NCI-H2081 treated with DMSO at 0.1 percent for 48 hours (cell line): Measurements from ENCODE around the gene MAPK6.
"Not testable (repeated sequence)": the region's sequence is repeated elsewhere in the genome, so short reads cannot be mapped to it uniquely, and the experiment has no call there.

Source experiments
- DNase-seq: peaks from one replicate; lab custom pipeline; 2025; lab: John Stamatoyannopoulos, UW

MAPK6 gene

DNA sequence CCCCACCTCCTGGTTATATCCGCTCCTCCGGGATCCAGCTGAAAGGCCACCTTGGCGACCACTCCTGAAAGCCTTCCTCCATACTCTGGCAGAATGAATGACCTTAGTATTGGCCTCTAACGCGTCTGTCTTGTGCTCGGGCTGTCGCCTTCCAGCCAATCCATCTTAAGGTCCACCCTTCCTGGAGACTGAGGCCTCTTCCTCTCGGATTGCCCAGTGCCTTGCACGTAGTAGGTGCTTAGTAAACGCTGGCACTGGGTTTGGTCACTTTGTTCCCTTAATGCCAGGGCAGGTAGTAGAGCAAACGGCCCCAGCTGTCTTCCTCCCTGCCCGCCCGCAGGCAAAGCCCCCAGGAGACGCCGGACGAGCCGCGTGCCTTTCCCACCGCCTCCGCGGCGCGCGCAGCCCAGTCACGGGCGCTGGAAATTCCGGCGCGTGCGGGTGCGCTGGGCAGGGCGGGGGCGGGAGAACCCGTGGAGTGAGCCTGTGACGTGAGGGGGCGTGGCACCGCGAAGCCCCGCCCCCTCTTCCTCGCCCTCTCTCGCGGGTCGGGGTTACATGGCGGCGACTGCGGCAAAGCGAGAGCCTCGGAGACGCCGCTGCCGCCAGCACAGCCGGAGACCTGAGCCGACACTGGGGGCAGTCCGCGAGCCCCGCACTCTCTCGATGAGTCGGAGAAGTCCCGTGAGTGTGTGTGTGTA lies at the start of gene MAPK6:
Gene MAPK6 (plus strand): TSS at position 527 of the 701 bp plus-strand sequence. CDS start 27,242 bp downstream, outside the sequence.
- peak; percentile 36 for DNase-seq

- no peak for DNase-seq
Observed at GRCh38 chr15:51969728-51970127, 49.3 kb upstream of the MAPK6 start.

DNA sequence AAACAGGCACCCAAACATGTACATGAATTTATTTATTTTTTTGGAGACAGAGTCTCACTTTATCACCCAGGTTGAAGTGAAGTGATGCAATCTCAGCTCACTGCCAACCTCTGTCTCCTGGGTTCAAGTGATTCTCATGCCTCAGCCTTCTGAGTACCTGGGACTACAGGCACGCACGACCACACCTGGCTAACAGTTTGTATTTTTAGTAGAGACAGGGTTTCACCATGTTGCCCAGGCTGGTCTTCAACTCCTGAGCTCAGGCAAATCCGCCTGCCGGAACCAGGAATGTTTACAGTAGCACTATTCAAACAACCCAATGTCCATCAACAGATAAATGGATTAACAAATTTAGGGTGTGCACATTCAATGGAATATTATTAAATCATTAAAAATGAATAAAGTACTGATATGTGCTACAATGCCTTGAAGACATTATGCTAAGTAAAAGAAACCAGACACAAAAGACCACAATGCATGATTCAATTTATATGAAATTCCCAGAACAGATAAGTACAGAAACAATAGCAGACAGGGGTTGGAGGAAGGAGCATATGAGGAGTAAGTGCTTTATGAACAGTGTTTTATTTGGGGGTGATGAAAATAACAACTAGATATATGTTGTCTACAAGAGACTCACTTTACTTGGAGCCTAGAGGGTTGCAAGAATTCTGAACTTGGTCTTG lies 48.7 kb upstream of the MAPK6 start:
- DNase-seq: no peak

GRCh38 chr15:51971032-51971374 lies 48.0 kb upstream of the MAPK6 start:
- DNase-seq: no peak

DNA sequence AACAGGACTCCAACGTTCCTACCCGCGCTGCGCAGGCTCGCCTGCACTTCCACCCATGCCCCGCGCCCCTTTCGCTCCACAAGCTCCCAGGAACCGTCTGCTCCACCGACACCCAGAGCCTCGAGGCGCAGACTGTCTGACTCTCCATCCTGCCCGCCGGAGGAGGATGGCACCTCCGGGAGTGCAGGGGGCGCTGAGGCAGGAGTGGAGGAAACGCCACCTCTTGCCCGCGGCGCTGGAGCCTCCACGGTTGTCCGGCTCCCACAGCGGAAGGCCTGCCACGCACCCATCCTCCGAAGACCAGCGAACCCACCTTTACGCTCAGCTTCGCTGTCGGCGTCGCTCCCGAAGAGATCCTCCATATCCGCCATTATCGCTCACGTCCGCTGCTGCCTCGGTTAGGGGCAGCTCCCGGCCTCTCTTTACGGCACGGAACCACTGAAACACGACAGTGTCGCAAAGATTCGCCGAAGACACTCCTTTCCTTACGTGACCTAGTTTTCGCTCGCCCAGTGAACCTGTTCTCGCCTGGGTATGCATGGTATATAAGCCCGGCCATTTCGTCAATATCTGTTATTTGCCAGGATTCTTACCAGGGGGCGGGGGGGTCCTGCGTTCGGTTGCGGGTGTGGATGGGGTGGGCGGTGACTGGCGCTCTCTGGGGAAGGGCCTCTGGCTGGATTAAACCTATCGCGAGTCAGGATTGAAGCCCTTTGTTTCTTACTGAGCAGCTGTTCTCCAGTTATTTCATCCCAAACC lies 47.5 kb upstream of the MAPK6 start, which contains the start of gene LEO1:
Gene LEO1 (minus strand): TSS at position 404 of the 759 bp plus-strand sequence. CDS start 33 bp downstream, at position 371.
- peak; percentile 89 for DNase-seq

DNA sequence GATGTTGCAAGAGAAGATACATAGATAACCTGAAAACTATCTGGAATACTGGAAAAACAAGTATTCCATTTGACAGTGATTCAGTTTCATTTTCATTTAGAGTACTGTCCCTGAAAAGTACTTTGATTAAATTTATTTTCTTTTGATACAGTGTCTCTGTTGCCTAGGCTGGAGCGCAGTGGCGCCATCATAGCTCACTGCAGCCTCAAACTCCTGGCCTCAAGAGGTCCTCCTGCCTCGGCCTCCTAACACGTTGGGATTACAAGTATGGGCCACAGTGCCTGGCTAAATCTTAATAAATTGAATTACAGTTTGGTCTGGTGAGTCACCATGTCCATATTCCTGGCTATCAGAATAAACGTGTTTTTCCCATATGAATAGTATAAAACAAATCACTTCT lies 45.8 kb upstream of the MAPK6 start:
- no peak for DNase-seq

DNA sequence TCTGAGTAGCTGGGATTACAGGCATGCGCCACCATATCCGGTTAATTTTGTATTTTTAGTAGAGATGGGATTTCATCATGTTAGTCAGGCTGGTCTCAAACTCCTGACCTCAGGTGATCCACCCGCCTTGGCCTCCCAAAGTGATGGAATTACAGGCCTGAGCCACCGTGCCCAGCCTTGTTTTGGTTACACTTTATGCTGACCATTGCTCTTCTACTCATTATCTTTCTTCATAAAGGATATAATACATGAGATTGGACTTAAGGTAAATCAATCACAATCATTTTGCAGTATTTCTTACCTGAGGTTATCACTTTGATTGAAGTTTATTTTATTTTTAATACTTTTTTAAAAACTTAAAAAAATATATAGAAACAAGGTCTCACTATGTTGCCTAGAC lies 45.2 kb upstream of the MAPK6 start:
- DNase-seq: no peak

DNA sequence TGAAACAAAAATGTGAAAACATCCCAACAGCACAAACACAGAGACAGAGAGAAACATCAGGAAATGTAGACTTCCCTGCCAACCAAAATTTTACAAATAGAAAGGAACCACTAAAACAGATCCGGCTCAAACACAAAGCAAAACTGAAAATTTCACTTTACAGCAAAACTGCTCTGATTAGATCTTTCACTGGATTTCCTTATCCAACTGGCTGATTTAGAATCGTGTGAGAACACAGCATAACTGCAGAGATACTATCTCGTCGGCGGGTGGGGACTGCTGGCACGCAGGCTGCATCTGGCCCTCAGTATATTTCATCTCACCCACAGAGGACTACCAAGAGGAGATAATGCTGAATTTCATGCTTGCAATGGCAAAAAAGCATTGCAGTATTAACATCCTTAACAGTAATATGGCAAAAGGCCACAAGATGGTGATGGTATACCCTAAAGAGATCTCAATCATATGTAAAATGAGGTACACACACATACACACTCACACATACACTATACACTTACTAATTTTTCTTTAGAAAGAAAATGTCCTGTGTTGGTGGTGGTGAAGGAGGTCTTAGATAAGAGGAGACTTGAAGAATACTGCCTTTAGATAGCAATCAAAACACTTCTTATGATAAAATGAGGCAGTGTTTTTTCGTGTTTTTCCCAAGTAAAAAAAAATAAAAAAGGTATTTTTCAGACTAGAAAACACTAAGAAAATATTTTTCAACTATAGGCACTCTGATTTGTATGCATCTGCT lies 36.8 kb upstream of the MAPK6 start:
- no peak for DNase-seq

DNA sequence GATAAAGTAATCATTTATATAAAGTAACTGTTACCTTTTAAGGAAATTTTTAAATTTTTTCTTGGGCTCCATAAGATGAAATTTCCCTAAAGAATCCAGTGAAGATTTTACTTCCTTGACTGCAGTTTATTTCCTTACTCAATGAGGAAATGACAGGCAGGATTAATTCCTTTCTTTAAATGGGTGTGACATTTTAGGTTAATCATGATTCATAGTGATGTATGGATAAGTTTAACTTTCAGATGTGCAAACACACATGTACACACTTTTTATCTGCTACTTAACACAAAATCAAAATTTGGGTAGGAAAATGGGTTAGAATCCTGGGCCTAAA lies 36.3 kb upstream of the MAPK6 start:
- DNase-seq: no peak

DNA sequence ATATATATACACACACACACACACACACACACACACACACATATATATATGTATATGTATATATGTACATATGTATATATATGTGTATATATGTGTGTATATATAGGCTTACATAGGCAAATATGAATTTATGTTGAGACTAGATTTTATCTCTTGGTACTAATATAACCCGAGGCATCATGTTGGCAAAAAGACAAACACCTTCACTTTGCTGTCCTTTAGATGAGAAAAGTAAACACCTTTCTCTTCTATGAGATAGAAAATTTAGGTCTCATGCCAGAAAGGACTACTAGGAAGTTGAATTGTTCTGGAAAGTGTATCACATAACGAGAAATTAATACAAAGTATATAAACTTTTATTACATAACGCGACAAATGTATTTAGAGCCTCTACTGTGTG lies 27.9 kb upstream of the MAPK6 start:
- no peak for DNase-seq

- no peak for DNase-seq
Observed at GRCh38 chr15:51992953-51993352, 26.1 kb upstream of the MAPK6 start.

GRCh38 chr15:52002351-52002750 lies 16.7 kb upstream of the MAPK6 start:
- no peak for DNase-seq

DNA sequence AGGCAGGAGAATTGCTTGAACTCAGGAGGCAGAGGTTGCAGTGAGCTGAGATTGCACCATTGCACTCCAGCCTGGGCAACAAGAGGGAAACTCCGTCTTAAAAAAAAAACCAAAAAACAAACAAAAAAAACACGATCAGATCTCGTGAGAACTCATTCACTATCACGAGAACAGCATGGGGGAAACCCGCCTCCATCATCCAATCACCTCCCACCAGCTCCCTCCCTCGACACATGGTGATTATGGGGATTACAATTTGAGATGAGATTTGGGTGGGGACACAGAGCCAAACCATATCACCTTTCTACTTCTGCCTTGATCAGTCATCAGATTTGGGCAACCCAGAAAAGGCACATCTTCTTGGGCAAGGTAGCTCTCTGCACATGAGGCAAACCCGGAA lies 15.9 kb upstream of the MAPK6 start:
- not testable (repeated sequence) for DNase-seq

- no peak for DNase-seq
Observed at GRCh38 chr15:52003710-52004109, 15.3 kb upstream of the MAPK6 start.

DNA sequence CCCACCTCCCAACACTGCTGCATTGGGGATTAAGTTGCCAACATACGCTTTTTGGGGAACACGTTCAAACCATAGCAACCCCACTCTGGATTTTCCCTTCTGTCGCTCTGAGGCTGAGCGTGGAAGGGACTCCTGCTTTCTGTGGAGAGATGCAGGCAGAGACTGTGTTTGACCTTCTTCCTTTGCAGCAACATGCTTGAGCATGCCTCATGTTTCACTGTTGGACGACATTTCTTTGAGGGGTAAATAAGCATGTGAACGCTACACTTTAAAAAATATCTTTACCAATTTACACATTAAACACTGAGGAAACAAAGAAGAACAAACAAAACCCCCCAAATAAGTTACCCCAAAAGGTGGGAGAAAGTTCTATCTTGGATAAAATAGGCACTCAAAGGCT lies 14.2 kb upstream of the MAPK6 start:
- no peak for DNase-seq

DNA sequence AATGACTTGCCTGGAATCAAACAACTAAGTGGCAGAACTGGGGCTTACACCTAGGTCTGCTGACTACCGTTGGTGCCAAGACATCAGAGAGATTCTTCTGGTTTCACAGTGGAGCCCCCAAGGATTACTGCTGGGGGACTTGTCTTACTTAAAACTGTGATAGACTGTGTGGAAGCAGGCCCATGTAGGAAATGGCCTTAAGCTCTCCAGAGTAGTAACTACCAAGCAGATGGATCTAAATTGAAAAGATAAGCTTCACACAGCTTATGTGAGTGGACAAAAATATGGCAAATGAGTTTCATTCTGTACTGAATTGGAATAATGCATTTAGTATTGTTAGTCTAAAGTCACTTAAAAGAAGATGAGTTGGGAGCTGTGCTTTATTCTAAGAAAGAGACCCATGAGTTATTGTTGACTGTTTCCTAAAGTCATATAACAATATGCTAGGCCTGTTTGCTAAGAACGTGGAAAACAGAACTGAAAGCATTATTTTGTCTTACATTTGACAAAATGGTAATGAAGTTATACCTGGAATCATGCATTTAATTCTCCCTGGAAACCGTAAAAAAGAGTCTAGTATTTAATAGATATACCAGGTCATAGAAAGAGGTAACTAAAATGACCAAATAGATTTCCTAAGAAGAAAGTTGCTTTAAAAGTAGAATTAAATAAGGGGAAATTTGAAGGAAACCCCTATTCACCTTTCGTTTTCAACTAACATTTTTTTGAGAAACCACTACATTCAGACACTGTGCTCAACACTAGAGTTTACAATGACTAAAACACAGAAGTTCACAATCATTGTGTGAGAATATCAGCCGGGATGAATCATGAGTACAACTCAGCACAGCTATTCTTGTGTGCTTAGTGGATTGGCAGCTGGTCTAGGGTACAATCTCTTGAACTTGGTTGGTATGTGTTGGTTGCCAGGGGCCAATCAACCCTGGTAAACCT lies 13.0 kb upstream of the MAPK6 start:
- no peak for DNase-seq

GRCh38 chr15:52006702-52007340 lies 12.2 kb upstream of the MAPK6 start:
- DNase-seq: no peak

DNA sequence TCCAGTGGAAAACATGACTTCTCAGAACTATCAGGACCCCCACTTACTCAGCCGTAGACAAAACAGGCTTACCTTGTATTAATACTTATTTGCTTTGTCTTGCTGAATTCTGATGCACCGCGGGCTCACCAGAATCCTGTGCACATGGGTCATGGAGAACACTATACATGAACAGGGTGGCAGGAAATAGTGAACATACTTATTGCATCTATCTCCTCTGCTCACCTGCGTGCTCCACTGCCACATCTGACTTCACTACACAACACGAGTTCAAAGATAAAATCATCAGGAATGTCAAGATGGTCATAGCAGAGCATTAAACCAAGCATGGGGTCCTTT lies 10.7 kb upstream of the MAPK6 start:
- DNase-seq: no peak

- no peak for DNase-seq
Observed at GRCh38 chr15:52008698-52009434, 10.2 kb upstream of the MAPK6 start.
